ENCODE measurements around the gene STS.

STS gene

DNA sequence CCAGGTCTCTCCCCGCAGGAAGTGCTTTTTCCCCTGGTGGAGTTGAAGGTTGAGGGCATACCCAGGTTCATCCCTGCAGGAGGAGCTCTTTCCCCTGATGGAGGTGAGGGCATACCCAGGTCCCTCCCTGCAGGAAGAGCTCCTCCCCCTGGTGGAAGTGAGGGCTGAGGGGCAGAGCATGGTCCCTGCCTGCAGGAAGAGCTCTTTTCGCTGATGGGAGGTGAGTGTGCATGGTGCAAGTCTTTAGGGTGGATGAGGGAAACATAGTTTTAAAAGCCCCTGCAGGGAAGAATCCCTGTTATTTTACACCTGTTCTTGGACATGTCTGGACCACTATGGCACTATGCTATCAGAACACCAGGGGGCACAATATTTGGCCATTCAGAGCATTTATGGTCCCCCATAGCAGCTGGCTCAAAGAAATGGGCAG lies 44.2 kb downstream of the STS start:
- DNase-seq, result no peak

DNA sequence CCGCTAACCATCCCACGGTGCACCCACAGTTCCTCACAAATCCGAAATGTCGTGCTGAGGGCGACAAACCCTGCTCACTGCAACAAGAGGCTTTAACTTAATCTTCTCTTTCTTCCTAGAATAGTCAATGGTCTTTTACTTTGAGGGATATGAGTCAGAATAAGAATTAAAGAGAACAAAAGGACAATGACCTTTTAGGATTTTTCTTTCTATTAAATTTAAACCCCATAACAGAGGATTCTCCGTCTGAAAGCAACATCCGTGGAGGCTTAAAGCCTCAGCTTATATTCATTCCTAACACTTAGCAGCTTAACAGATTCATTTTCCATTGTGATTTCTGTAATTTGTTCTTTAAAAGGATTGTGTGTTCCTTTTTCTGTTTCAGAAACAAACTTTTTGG lies 45.4 kb downstream of the STS start:
- DNase-seq, result no peak

DNA sequence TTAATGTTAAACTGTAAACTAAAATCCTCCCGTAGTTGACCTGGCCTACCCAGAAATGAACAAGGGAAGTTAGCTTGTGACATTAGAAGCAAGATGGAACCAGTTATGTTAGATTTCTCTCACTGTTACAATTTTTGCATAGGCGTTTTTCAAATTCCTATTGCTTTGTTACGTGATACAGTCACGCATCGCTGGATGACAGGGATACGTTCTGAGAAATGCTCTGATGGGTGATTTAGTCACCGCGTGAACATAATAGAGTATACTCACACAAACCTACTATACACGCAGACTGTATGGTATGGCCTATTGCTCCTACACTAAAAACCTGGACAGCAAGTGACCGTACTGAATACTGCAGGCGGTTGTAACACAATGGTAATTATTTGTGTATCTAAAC lies 47.1 kb downstream of the STS start:
- DNase-seq, result no peak
